ENCODE data around the gene MIEF2.

- TF ChIP-seq SIN3A (IDR thresholded peaks at IDR 0.05; ENCODE audit: borderline replicate concordance, low read depth, low read length), result no peak
- no peak for TF ChIP-seq EP300 (IDR thresholded peaks at IDR 0.05; ENCODE audit: borderline replicate concordance in 1 of 2, low read depth in 1 of 2, low read length in 1 of 2)
- no peak for TF ChIP-seq EZH2phosphoT487 (IDR thresholded peaks at IDR 0.05; ENCODE audit: borderline replicate concordance, low read depth)
- TF ChIP-seq CTCF (IDR thresholded peaks at IDR 0.05), result no peak
These were observed 16.6 kb downstream of the MIEF2 start for GRCh38 chr17:18277076-18277475.

Measured in SK-N-SH (cell line).